NK-92 (cell line): Measurements from ENCODE around the gene KCNK10.

Experiments used
- DNase-seq: peaks from one replicate; lab custom pipeline; 2025; ENCODE audit not compliant: unreplicated experiment; lab: John Stamatoyannopoulos, UW

The KCNK10 gene

GRCh38 chr14:88321692-88322503 lies 1.2 kb downstream of the KCNK10 start:
- no peak for DNase-seq

DNA sequence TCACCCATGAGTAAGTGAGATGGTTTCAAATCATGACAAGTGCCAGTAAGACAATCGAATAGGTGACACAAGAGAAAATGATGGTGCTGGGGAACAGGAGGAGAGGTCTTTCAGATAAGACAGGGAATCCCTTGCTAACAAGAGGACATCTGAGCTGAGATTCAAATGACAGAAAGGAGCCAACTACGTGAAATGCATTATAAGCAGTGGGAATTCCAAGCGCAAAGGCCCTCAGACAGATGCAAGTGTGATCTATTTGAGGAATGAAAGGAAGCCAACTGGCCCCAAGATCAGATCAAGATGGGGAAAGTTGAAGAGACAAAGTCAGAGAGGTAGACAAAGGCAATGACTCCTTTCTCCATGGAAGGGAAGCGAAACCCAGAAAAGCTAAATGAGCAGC lies 4.7 kb downstream of the KCNK10 start:
- no peak for DNase-seq

DNA sequence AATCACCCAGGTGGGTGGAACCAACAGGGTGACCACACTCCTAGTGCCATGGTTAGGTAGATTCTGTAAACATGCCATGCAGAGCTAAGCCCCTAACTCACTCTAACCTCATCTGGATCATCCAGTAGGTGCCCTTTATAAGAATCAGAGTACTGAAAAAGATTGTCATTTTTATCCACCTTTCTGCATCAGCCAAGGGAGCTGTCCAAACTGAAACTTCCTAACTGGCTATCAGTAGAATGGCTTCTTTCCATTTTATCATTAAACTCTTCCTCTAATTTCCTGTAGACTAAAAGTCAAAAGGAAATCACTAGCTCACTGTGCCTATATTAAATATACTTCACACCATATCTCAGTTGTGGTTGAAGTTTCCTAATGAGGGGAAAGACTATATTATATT lies 6.5 kb downstream of the KCNK10 start:
- DNase-seq = no peak

DNA sequence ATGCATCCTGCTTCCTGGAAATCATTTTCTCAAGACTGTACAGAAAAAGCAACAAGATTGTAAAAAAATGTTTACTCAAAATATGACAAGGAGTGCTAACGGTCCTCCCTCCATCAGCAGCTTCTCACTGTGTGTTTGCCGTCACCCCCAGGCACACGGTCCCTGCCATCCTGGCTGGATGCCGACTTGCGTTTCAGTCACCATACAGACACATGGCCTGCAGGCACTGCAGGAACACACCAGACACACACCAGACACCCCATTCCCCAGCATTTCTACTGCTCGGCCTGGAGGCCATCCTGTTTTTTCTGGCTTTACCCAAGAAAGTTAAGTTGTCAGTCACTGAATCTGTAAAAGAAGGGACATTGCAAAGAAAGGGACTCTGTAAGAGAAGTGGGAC lies 10.8 kb downstream of the KCNK10 start:
- DNase-seq = no peak

GRCh38 chr14:88311780-88312179 lies 11.3 kb downstream of the KCNK10 start:
- DNase-seq = no peak

- DNase-seq = no peak
Observed at GRCh38 chr14:88310449-88310848, 12.6 kb downstream of the KCNK10 start.

GRCh38 chr14:88310021-88310420 lies 13.0 kb downstream of the KCNK10 start:
- DNase-seq = no peak

DNA sequence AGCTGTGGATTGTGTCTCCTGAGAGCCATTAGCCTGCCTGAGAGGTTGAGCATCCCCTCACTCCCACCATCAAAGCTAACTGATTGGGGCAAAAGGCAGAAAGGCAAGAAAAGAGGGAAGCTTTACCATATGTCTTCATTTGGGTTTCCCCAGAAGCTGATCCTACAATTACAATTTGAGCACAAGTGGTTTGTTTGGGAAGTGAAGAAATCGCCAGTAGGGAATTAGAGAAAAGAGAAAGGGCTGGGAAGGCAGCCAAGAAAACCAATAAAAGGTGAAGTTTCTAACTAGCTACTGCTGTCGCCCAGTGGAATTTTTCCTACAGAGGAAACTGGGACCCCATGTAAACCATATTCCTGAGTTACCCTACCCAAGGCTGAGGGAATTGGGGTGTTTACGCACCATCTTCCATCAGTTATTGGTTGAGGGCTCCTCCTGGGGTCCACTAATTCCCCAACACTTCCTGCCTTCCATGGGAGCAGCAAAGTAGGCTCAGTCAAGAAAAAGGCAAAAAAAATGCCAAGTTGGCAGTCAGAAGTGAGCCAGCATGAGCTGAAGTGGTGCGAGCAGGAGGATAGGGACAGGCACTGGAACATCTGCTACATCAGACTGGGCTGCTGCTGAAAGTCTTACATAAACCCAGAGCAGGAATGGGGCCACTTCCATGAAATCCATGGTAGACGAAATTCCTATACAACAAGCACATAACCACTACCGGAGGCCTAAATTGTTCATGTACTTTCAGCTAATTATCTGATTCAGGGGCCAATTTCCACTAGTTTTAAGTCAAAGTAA lies 17.3 kb downstream of the KCNK10 start:
- no peak for DNase-seq

GRCh38 chr14:88303041-88303440 lies 20.0 kb downstream of the KCNK10 start:
- DNase-seq = no peak

DNA sequence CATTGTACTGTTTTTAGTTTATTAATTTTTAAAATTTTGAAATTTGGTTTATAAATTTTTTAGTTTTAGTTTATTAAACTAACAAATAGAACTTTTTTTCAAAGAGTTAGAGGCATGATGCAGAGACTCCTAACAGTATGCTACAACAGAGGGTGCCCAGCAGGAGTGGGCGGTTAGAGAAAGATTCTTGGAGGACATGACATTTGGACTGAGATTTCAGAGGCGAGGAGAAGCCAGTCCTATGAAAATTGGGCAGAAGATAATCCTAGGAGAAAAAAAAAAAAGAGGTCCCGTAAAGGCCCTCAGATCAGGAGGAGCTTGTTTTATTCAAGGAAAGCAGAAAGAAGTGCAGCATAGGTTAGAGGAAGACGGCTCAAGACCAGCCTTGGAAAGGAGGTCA lies 21.7 kb downstream of the KCNK10 start:
- DNase-seq = no peak

DNA sequence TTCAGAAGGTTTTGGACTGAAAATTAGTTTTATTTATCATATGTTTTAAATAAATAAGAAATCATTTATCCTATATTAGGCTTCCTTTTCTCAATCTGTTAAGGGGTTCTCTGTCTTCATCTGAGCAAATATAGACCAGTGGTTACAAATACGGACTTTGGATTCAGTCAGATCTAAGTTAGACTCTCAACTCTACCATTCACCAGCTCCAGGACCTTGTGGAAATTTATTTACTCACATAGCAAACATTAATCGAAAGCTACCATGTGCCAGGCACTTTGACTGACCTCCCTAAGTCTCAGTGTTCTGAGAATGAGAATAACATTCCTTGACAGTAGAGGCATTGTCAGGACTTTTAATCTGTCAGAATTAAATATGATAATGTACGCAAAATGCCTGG lies 22.3 kb downstream of the KCNK10 start:
- no peak for DNase-seq

GRCh38 chr14:88299865-88300530 lies 23.1 kb downstream of the KCNK10 start:
- no peak for DNase-seq

DNA sequence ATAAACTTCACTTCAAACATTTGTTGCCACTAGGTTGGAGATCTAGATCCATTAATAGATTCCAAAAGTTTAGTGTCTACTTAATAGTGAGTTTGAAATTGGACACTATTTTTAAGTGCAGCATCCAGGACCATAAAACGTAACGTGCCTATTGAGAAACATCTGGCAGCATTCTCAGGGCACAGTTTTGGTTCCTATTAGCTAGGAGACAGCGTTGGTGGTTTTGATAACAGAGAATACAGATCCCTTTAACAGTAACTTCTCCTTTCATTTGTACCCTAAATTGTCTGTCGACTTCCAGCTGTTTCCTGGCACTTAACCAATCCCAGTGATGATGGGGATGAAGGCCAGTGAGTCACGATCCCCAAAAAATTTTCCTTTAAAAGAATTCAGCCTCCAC lies 25.8 kb downstream of the KCNK10 start:
- no peak for DNase-seq

- no peak for DNase-seq
Observed at GRCh38 chr14:88296351-88296750, 26.7 kb downstream of the KCNK10 start.

DNA sequence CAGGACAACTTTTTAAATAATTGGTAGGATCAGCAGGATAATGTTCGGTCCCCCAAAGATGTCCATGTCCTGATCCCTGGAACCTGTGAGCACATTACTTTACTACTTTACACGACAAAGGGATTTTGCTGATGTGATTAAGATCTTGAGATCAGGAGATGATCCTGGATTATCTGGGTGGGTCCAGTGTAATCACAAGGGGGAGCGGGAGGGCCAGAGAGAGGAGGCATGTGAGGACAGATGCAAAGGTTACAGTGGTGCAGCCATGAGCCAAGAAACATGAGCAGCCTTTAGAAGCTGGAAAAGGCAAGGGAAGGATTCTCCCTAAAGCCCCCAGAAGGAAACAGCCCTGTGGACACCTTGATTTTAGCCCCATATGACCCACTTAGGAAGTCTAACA lies 33.1 kb downstream of the KCNK10 start:
- DNase-seq = no peak

- DNase-seq = no peak
Observed at GRCh38 chr14:88289234-88289633, 33.8 kb downstream of the KCNK10 start.

- no peak for DNase-seq
Observed at GRCh38 chr14:88286309-88286708, 36.8 kb downstream of the KCNK10 start.

DNA sequence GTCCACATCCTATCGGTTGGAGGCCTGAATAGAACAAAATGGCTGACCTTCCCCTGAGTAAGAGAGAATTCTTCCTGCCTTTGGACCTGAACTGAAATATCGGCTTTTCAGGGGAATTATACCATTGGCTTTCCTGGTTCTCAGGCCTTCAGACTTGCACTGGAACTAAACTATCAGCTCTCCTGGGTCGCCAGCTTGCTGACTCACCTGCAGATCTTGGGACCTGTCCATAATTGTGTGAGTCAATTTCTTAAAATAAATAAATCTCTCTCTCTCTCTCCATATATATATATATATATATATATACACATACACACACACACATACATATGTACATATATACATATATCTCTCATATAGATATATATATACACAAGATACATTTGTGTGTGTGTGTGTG lies 41.6 kb downstream of the KCNK10 start:
- DNase-seq = no peak

DNA sequence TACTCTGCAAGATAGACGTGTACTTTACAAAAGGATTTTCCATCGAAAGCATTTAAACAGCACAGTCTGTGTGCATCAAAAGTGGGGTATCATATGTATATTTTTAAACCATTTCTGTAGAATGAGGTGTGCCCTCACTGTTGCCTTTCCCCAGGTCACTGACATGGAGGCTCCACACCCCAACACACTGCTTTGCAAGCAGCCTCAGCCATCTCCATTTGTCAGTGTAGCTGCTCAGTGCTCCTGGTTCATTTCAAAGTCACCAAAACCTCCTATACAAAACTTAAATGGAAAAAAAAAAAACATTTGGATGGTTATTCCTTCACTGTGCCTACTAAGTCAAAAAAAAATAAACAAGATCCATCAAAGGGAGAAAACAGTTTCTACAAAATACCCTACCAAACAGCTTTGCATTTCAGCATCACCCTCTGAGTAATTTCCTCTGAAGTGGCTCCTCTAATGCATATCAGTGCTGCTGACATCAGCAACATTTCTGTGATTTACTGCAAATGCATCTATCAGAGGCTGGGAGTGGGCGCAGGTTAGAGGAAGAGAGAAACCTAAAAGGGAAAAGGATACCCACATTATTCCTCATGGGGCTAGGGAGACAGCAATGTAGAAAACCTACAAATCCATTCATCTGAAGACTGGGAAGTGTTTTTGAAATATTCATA lies 46.0 kb downstream of the KCNK10 start:
- DNase-seq = no peak

DNA sequence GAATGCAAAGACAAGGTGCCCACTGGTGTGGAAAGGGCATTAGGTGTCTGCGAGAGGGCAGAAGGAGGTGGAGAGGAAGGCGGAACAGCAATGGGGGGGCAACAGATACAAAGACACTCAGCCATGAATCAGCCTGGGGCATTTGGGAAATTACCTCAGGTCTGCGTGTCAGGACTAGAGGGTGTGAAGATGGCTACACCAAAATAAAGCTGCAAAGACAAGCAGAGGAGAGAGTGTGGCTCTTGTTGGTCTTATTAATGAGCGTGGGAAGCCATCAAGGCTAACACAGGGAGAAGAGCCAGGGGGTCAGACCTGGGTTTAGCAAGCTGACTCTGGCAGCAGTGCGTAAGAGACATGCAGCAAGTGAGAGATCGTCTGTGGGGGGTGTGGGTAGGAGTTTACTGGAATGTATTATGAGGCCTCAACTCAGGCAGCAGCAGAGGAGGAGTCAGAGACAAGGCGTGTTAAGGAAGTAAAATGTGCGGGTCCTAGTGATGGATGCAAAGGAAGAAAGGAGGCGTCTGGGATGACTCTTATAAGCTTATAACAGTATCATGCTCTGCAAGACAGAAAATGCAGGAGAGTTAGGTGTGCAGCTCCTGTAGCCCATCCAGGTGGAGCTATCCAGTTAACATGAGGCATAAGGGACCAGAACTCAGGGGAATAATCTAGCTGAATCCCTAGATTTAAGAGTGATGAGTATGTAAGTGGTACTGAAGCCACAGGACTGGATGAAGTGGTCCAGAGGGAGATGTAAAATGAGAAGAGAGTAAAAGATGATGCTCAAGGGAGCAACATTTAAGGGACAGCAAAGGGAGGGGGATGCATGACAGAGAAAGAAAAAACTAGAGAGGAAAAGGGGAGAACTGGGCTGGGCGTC lies 50.4 kb downstream of the KCNK10 start:
- no peak for DNase-seq
